ENCODE results near the gene TATDN2.

GRCh38 chr3:10305331-10305902, 57.2 kb downstream of the TATDN2 start:
- TF ChIP-seq ELF4 (IDR thresholded peaks at IDR 0.05) (no peak), TARDBP (IDR thresholded peaks at IDR 0.05) (no peak), LEF1 (IDR thresholded peaks at IDR 0.05; ENCODE audit: borderline replicate concordance) (no peak), SP1 (IDR thresholded peaks at IDR 0.05) (no peak), L3MBTL2 (conservative IDR thresholded peaks at IDR 0.05) (no peak), HDGF (IDR thresholded peaks at IDR 0.05; ENCODE audit: borderline replicate concordance) (no peak), FOXK2 (IDR thresholded peaks at IDR 0.05) (no peak), NFRKB (IDR thresholded peaks at IDR 0.05) (no peak), FOXM1 (IDR thresholded peaks at IDR 0.05; ENCODE audit: borderline replicate concordance) (no peak), ARNT (IDR thresholded peaks at IDR 0.05) (no peak), PKNOX1 (IDR thresholded peaks at IDR 0.05) (no peak), SUZ12 (IDR thresholded peaks at IDR 0.05) (no peak), BHLHE40 (IDR thresholded peaks at IDR 0.05; ENCODE audit: borderline replicate concordance) (no peak)

Data from HEK293T (cell line).